ENCODE results near the gene ISCA2.

The ISCA2 gene

GRCh38 chr14:74502236-74503019 lies 8.9 kb downstream of the ISCA2 start:
- H3K27me3 ChIP-seq (ENCODE audit: control insufficient read depth, insufficient read depth, low read length) = no peaks in the 10 kb centered on the region
- H3K36me3 ChIP-seq (ENCODE audit: control insufficient read depth, insufficient read depth, low read length) = no peaks in the 10 kb centered on the region
- H3K9ac ChIP-seq = no peak overlapping the region
- H3K4me3 ChIP-seq (ENCODE audit: low read depth, low read length) = no peak overlapping the region
- peaks cover 6% of the 10 kb centered on the region for H3K79me2 ChIP-seq
- H2AFZ ChIP-seq = no peak overlapping the region
- H3K4me2 ChIP-seq (ENCODE audit: low read length) = no peak overlapping the region
- H3K27ac ChIP-seq = no peak overlapping the region
- no peaks in the 10 kb centered on the region for H3K4me1 ChIP-seq
- no peaks in the 10 kb centered on the region for H3K9me3 ChIP-seq (ENCODE audit: control insufficient read depth, low read length)
- TF ChIP-seq, protein P1, sequence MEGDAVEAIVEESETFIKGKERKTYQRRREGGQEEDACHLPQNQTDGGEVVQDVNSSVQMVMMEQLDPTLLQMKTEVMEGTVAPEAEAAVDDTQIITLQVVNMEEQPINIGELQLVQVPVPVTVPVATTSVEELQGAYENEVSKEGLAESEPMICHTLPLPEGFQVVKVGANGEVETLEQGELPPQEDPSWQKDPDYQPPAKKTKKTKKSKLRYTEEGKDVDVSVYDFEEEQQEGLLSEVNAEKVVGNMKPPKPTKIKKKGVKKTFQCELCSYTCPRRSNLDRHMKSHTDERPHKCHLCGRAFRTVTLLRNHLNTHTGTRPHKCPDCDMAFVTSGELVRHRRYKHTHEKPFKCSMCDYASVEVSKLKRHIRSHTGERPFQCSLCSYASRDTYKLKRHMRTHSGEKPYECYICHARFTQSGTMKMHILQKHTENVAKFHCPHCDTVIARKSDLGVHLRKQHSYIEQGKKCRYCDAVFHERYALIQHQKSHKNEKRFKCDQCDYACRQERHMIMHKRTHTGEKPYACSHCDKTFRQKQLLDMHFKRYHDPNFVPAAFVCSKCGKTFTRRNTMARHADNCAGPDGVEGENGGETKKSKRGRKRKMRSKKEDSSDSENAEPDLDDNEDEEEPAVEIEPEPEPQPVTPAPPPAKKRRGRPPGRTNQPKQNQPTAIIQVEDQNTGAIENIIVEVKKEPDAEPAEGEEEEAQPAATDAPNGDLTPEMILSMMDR (IDR thresholded peaks at IDR 0.05) = peak; percentile 42

- TF ChIP-seq, protein P1 (IDR thresholded peaks at IDR 0.05) = no peak
- Histone ChIP-seq H3K36me3 (ENCODE audit: control insufficient read depth, insufficient read depth, low read length) (no peaks in the 10 kb centered on the region), H3K4me3 (ENCODE audit: low read depth, low read length) (no peak overlapping the region), H3K9me3 (ENCODE audit: control insufficient read depth, low read length) (no peaks in the 10 kb centered on the region), H3K9ac (no peak overlapping the region), H3K27ac (no peak overlapping the region), H3K27me3 (ENCODE audit: control insufficient read depth, insufficient read depth, low read length) (no peaks in the 10 kb centered on the region), H3K4me1 (no peaks in the 10 kb centered on the region), H3K4me2 (ENCODE audit: low read length) (no peak overlapping the region), H2AFZ (no peak overlapping the region), H3K79me2 (peaks cover 6% of the 10 kb centered on the region)
These were observed 9.8 kb downstream of the ISCA2 start for GRCh38 chr14:74503291-74503937.

- no peak overlapping the region for H3K27ac ChIP-seq
- TF ChIP-seq, protein P1 (IDR thresholded peaks at IDR 0.05) = no peak
- no peak overlapping the region for H3K4me2 ChIP-seq (ENCODE audit: low read length)
- no peak overlapping the region for H2AFZ ChIP-seq
- no peaks in the 10 kb centered on the region for H3K27me3 ChIP-seq (ENCODE audit: control insufficient read depth, insufficient read depth, low read length)
- no peak overlapping the region for H3K4me3 ChIP-seq (ENCODE audit: low read depth, low read length)
- no peaks in the 10 kb centered on the region for H3K36me3 ChIP-seq (ENCODE audit: control insufficient read depth, insufficient read depth, low read length)
- no peak overlapping the region for H3K9ac ChIP-seq
- H3K4me1 ChIP-seq = no peaks in the 10 kb centered on the region
- no peaks in the 10 kb centered on the region for H3K9me3 ChIP-seq (ENCODE audit: control insufficient read depth, low read length)
- H3K79me2 ChIP-seq = peaks cover 6% of the 10 kb centered on the region
These were observed 10.4 kb downstream of the ISCA2 start for GRCh38 chr14:74503938-74504335.

DNA sequence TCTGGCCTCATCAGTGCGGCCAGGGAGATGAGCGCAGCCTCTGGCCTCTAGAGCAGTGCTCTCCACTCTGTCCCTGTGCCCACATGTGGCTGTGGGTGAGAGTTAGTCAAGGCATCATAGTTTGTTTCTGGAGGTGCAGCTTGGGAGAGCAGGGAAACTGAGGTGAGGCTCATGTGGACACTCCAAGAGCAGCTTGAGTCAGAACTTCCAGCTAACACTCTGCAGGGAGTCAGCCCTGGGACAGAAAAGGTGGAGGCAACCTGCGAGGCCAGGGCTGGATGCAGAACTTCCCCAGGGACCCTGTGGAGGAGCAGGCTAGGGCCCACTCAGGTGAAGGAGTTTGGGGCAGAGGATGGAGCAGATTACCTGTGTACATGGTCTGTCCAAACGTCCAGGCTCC lies 10.8 kb downstream of the ISCA2 start:
- no peaks in the 10 kb centered on the region for H3K9me3 ChIP-seq (ENCODE audit: control insufficient read depth, low read length)
- TF ChIP-seq, protein P1 (IDR thresholded peaks at IDR 0.05) = no peak
- no peak overlapping the region for H3K4me3 ChIP-seq (ENCODE audit: low read depth, low read length)
- no peaks in the 10 kb centered on the region for H3K36me3 ChIP-seq (ENCODE audit: control insufficient read depth, insufficient read depth, low read length)
- no peak overlapping the region for H3K4me2 ChIP-seq (ENCODE audit: low read length)
- H3K4me1 ChIP-seq = no peaks in the 10 kb centered on the region
- no peaks in the 10 kb centered on the region for H3K27me3 ChIP-seq (ENCODE audit: control insufficient read depth, insufficient read depth, low read length)
- H2AFZ ChIP-seq = no peak overlapping the region
- peaks cover 6% of the 10 kb centered on the region for H3K79me2 ChIP-seq
- no peak overlapping the region for H3K27ac ChIP-seq
- no peak overlapping the region for H3K9ac ChIP-seq

All from parathyroid adenoma (tissue), 2 donors.